HEK293 (cell line): ENCODE results near the gene CBX5.
A peak's percentile ranks its signal among the peaks of the same experiment; 100 is the strongest.

Experiments
- CTCF ChIP-seq: fragments of 450-650 bp; formaldehyde crosslinking; IDR thresholded peaks from 2 replicates; pipeline ENCODE4 v1.5.1; 2016; ENCODE audit warnings: missing biosample characterization, missing genetic modification characterization
- HOXD13 ChIP-seq: sonication (generic); formaldehyde crosslinking; IDR thresholded peaks from 2 replicates; pipeline ENCODE4 v1.8.0; 2022; ENCODE audit warnings: missing genetic modification reagents, borderline replicate concordance
- IKZF3 ChIP-seq: fragments of 450-650 bp; IDR thresholded peaks from 2 replicates; pipeline ENCODE4 v1.5.0; 2018; ENCODE audit warnings: missing biosample characterization, mild to moderate bottlenecking, missing genetic modification characterization, moderate library complexity
- KLF1 ChIP-seq: fragments of 450-650 bp; formaldehyde crosslinking; IDR thresholded peaks from 2 replicates; pipeline ENCODE4 v1.5.1; 2016; ENCODE audit warnings: missing biosample characterization, missing genetic modification characterization
- KLF7 ChIP-seq: fragments of 450-650 bp; formaldehyde crosslinking; IDR thresholded peaks from 2 replicates; pipeline ENCODE4 v1.5.1; 2016; ENCODE audit warnings: missing biosample characterization, missing genetic modification characterization, borderline replicate concordance
- KLF8 ChIP-seq: fragments of 450-650 bp; formaldehyde crosslinking; IDR thresholded peaks from 2 replicates; pipeline ENCODE4 v1.5.1; 2016; ENCODE audit warnings: missing biosample characterization, missing genetic modification characterization
- MEIS1 ChIP-seq: sonication (generic); formaldehyde crosslinking; IDR thresholded peaks from 2 replicates; pipeline ENCODE4 v1.8.1; 2022; ENCODE audit warnings: missing genetic modification reagents, mild to moderate bottlenecking, borderline replicate concordance
- MZF1 ChIP-seq: fragments of 450-650 bp; formaldehyde crosslinking; IDR thresholded peaks from 2 replicates; pipeline ENCODE4 v1.5.1; 2017; ENCODE audit warnings: missing biosample characterization, missing genetic modification characterization, borderline replicate concordance
- SALL2 ChIP-seq: fragments of 450-650 bp; formaldehyde crosslinking; IDR thresholded peaks from 2 replicates; pipeline ENCODE4 v1.5.0; 2017; ENCODE audit warnings: missing biosample characterization, mild to moderate bottlenecking, missing genetic modification characterization, borderline replicate concordance
- SETDB1 ChIP-seq: IDR thresholded peaks from one replicate; pipeline ENCODE4 v1.6.1; 2017; ENCODE audit warnings: mild to moderate bottlenecking, low read length, moderate library complexity, mixed read lengths; ENCODE audit not compliant: insufficient read length
- ZBTB1 ChIP-seq: fragments of 450-650 bp; formaldehyde crosslinking; IDR thresholded peaks from 2 replicates; pipeline ENCODE4 v1.5.1; 2016; ENCODE audit warnings: missing biosample characterization, missing genetic modification characterization
- ZBTB17 ChIP-seq: fragments of 450-650 bp; formaldehyde crosslinking; IDR thresholded peaks from 2 replicates; pipeline ENCODE4 v1.5.1; 2016; ENCODE audit warnings: missing biosample characterization, missing genetic modification characterization
- ZBTB21 ChIP-seq: fragments of 450-650 bp; formaldehyde crosslinking; IDR thresholded peaks from 2 replicates; pipeline ENCODE4 v1.5.1; 2017; ENCODE audit warnings: missing biosample characterization, missing genetic modification characterization
- ZNF174 ChIP-seq: fragments of 450-650 bp; formaldehyde crosslinking; IDR thresholded peaks from 2 replicates; pipeline ENCODE4 v1.5.0; 2017; ENCODE audit warnings: missing biosample characterization, mild to moderate bottlenecking, missing genetic modification characterization
- ZNF175 ChIP-seq: fragments of 450-650 bp; formaldehyde crosslinking; IDR thresholded peaks from 2 replicates; pipeline ENCODE4 v1.5.1; 2016; ENCODE audit warnings: missing biosample characterization, missing genetic modification characterization
- ZNF23 ChIP-seq: fragments of 450-650 bp; formaldehyde crosslinking; IDR thresholded peaks from 2 replicates; pipeline ENCODE4 v1.5.1; 2016; ENCODE audit warnings: missing biosample characterization, missing genetic modification characterization, borderline replicate concordance
- ZNF24 ChIP-seq: fragments of 450-650 bp; formaldehyde crosslinking; IDR thresholded peaks from 2 replicates; pipeline ENCODE4 v1.5.1; 2016; ENCODE audit warnings: missing biosample characterization, missing genetic modification characterization
- ZNF280D ChIP-seq: fragments of 450-650 bp; formaldehyde crosslinking; IDR thresholded peaks from 2 replicates; pipeline ENCODE4 v1.5.1; 2016; ENCODE audit warnings: missing biosample characterization, missing genetic modification characterization
- ZNF311 ChIP-seq: fragments of 450-650 bp; formaldehyde crosslinking; IDR thresholded peaks from 2 replicates; pipeline ENCODE4 v1.5.1; 2017; ENCODE audit warnings: missing biosample characterization, missing genetic modification characterization, borderline replicate concordance
- ZNF391 ChIP-seq: fragments of 450-650 bp; formaldehyde crosslinking; IDR thresholded peaks from 2 replicates; pipeline ENCODE4 v1.5.1; 2016; ENCODE audit warnings: low read depth, missing biosample characterization, missing genetic modification characterization, borderline replicate concordance
- ZNF404 ChIP-seq: fragments of 450-650 bp; formaldehyde crosslinking; IDR thresholded peaks from 2 replicates; pipeline ENCODE4 v1.5.1; 2017; ENCODE audit warnings: missing biosample characterization, missing genetic modification characterization
- ZNF530 ChIP-seq: fragments of 450-650 bp; formaldehyde crosslinking; IDR thresholded peaks from 2 replicates; pipeline ENCODE4 v1.5.1; 2016; ENCODE audit warnings: low read depth, missing biosample characterization, missing genetic modification characterization
- ZNF629 ChIP-seq: fragments of 450-650 bp; formaldehyde crosslinking; IDR thresholded peaks from 2 replicates; pipeline ENCODE4 v1.5.1; 2017; ENCODE audit warnings: missing biosample characterization, missing genetic modification characterization
- ZNF830 ChIP-seq: fragments of 450-650 bp; IDR thresholded peaks from 2 replicates; pipeline ENCODE4 v1.5.0; 2018; ENCODE audit warnings: missing biosample characterization, missing genetic modification characterization, low read depth, mild to moderate bottlenecking, moderate library complexity
- TF ChIP-seq, protein P1 (sequence below): fragments of 450-650 bp; formaldehyde crosslinking; IDR thresholded peaks from 2 replicates; pipeline ENCODE4 v1.5.1; 2017; ENCODE audit warnings: missing biosample characterization, missing genetic modification characterization
- TF ChIP-seq, protein P2 (sequence below): fragments of 450-650 bp; formaldehyde crosslinking; IDR thresholded peaks from 2 replicates; pipeline ENCODE4 v1.5.1; 2016; ENCODE audit warnings: missing biosample characterization, missing genetic modification characterization

CBX5 gene

DNA sequence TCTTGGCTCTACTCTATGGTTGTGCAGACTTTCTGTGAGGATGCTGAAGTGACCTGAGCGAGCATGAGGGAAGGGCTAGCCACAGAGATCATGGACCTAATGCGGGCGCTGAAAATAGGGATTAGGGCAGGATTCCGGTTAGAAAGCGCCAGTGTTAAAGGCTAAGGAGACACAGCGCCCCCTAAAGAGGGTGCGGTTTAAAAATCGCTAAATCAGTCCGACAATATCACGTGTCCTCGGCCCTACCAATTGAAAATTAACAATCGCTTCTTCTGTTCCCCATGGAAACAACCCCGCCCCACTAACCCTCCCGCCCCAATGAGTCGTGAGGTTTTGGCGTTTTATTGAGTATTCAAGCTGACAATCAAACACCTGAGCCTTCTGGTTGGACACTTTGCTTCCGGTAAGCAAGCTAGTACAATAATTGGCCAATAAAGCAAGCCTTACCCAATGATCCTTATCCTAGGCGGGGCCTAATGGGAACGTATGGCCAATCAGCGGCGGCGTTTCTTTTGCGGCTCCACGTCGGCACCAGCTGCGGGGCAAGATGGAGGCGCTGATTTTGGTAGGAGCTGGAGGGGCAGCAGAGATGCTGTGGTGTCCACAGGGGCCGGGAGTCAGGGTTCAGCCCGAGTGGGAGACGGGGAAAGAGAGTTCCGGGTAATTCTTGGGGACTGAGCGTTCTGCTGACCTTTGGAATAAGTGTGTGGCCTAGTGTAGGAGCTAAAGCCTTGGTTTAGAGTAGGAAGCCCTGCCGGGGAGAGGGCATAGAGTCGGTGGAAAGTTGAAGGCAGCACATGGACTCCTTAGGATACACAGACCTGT, 44.9 kb upstream of the CBX5 start, which contains the start of gene COPZ1 (continued):
- TF ChIP-seq ZNF23 (tag by site-specific recombination) (no peak), MZF1 (tag by site-specific recombination) (peak; percentile 92), ZBTB1 (tag by site-specific recombination) (no peak), KLF1 (tag by site-specific recombination) (no peak), ZBTB17 (tag by site-specific recombination) (peak; percentile 17; the same call in 1 of the 2 replicates), ZNF175 (tag by site-specific recombination) (no peak), KLF7 (tag by site-specific recombination) (0 out of 2 replicates have a peak, but pooled peaks have one; percentile 26), IKZF3 (tag by site-specific recombination) (peak; percentile 74; the same call in 1 of the 2 replicates), KLF8 (tag by site-specific recombination) (0 out of 2 replicates have a peak, but pooled peaks have one; percentile 18), ZNF404 (tag by site-specific recombination) (no peak), SETDB1 (no peak), ZNF530 (tag by site-specific recombination) (no peak), ZNF174 (no peak), ZNF629 (tag by site-specific recombination) (peak; percentile 66), MEIS1 (no peak), CTCF (tag by site-specific recombination) (peak; percentile 84), ZNF280D (tag by site-specific recombination) (no peak), ZNF24 (tag by site-specific recombination) (0 out of 2 replicates have a peak, but pooled peaks have one; percentile 76), SALL2 (tag by site-specific recombination) (no peak), ZNF391 (tag by site-specific recombination) (peak; percentile 38; the same call in 1 of the 2 replicates), ZBTB21 (tag by site-specific recombination) (0 out of 2 replicates have a peak, but pooled peaks have one; percentile 20), HOXD13 (peak; percentile 75; the same call in 1 of the 2 replicates), ZNF830 (tag by site-specific recombination) (no peak), ZNF311 (tag by site-specific recombination) (no peak)
- TF ChIP-seq, protein P1, sequence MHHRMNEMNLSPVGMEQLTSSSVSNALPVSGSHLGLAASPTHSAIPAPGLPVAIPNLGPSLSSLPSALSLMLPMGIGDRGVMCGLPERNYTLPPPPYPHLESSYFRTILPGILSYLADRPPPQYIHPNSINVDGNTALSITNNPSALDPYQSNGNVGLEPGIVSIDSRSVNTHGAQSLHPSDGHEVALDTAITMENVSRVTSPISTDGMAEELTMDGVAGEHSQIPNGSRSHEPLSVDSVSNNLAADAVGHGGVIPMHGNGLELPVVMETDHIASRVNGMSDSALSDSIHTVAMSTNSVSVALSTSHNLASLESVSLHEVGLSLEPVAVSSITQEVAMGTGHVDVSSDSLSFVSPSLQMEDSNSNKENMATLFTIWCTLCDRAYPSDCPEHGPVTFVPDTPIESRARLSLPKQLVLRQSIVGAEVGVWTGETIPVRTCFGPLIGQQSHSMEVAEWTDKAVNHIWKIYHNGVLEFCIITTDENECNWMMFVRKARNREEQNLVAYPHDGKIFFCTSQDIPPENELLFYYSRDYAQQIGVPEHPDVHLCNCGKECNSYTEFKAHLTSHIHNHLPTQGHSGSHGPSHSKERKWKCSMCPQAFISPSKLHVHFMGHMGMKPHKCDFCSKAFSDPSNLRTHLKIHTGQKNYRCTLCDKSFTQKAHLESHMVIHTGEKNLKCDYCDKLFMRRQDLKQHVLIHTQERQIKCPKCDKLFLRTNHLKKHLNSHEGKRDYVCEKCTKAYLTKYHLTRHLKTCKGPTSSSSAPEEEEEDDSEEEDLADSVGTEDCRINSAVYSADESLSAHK (tag by site-specific recombination): peak; percentile 26; the same call in 1 of the 2 replicates
- TF ChIP-seq, protein P2, sequence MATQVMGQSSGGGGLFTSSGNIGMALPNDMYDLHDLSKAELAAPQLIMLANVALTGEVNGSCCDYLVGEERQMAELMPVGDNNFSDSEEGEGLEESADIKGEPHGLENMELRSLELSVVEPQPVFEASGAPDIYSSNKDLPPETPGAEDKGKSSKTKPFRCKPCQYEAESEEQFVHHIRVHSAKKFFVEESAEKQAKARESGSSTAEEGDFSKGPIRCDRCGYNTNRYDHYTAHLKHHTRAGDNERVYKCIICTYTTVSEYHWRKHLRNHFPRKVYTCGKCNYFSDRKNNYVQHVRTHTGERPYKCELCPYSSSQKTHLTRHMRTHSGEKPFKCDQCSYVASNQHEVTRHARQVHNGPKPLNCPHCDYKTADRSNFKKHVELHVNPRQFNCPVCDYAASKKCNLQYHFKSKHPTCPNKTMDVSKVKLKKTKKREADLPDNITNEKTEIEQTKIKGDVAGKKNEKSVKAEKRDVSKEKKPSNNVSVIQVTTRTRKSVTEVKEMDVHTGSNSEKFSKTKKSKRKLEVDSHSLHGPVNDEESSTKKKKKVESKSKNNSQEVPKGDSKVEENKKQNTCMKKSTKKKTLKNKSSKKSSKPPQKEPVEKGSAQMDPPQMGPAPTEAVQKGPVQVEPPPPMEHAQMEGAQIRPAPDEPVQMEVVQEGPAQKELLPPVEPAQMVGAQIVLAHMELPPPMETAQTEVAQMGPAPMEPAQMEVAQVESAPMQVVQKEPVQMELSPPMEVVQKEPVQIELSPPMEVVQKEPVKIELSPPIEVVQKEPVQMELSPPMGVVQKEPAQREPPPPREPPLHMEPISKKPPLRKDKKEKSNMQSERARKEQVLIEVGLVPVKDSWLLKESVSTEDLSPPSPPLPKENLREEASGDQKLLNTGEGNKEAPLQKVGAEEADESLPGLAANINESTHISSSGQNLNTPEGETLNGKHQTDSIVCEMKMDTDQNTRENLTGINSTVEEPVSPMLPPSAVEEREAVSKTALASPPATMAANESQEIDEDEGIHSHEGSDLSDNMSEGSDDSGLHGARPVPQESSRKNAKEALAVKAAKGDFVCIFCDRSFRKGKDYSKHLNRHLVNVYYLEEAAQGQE (tag by site-specific recombination): no peak
